ENCODE data around the gene ZNF148. TPM values are rescaled to one million over a fixed set of nuclear protein-coding genes. Genes with fewer than 3 reads are reported as not detected.

ZNF148 gene
- total and polyA plus RNA-seq, 7 experiments from 2014 or later = 36.3 to 101 (median 58.6) TPM

- H3K36me3 Mint-ChIP-seq = peaks cover 0 to 10% (median 4%) of the 10 kb centered on the region in 5 donors
- ChIA-PET POLR2A (interaction anchor here (0.5 to 4.7 kb wide), 7 partner anchors 9 to 215 kb away, joined by 3 to 30 read pairs (median 4); partner anchors contain the start of gene ZNF148), CTCF (interaction anchor here (0.6 kb wide), 1 partner anchor 350 kb away, joined by 3 read pairs; no protein-coding TSS in a partner anchor)
- Histone ChIP-seq H3K27ac (ENCODE audit: low read depth, low read length) (peak overlapping the region; percentile 89), H3K4me3 (ENCODE audit: low read length) (peak overlapping the region; percentile 65), H3K4me1 (ENCODE audit: control insufficient read depth in 2 of 2, insufficient read depth in 2 of 2, low read length in 2 of 2) (peaks cover 0 to 6% of the 10 kb centered on the region in 2 donors), H3K27me3 (ENCODE audit: control insufficient read depth in 2 of 2, insufficient read depth in 2 of 2, low read length in 2 of 2) (no peaks in the 10 kb centered on the region), H3K9me3 (ENCODE audit: control insufficient read depth in 2 of 3, low read length in 3 of 3) (no peaks in the 10 kb centered on the region), H3K36me3 (ENCODE audit: control insufficient read depth in 2 of 3, insufficient read depth in 3 of 3, low read length in 3 of 3) (peaks cover 0 to 7% (median 0%) of the 10 kb centered on the region in 3 experiments)
- DNase-seq = peak; percentile 51 to 84 (median 75)
- intact Hi-C loops (cut with micrococcal nuclease) = loop anchor here (1.0 kb wide), 3 partner anchors 17 to 46 kb away; partner anchors contain the start of gene ZNF148 (in 1 of the 2)
- peak overlapping the region; percentile 20 to 96 (median 92) for H3K27ac Mint-ChIP-seq
- H3K4me3 Mint-ChIP-seq = peak overlapping the region; percentile 81 to 98 (median 90)
- H3K9me3 Mint-ChIP-seq = no peaks in the 10 kb centered on the region
- H3K4me1 Mint-ChIP-seq = peaks cover 51 to 93% (median 76%) of the 10 kb centered on the region in 7 donors
- peak; percentile 97 for ATAC-seq
- H3K27me3 Mint-ChIP-seq = no peaks in the 10 kb centered on the region
Measured at GRCh38 chr3:125357032-125357658, 18.0 kb downstream of the ZNF148 start.

- intact Hi-C loops (cut with micrococcal nuclease) = loop anchor here (1.0 kb wide), 3 partner anchors 18 to 45 kb away; partner anchors contain the start of gene ZNF148 (in 1 of the 2)
- Histone ChIP-seq H3K4me1 (ENCODE audit: control insufficient read depth in 2 of 2, insufficient read depth in 2 of 2, low read length in 2 of 2) (peaks cover 0 to 6% of the 10 kb centered on the region in 2 donors), H3K27ac (ENCODE audit: low read depth, low read length) (peak overlapping the region; percentile 89), H3K4me3 (ENCODE audit: low read length) (peak overlapping the region; percentile 65), H3K27me3 (ENCODE audit: control insufficient read depth in 2 of 2, insufficient read depth in 2 of 2, low read length in 2 of 2) (no peaks in the 10 kb centered on the region), H3K9me3 (ENCODE audit: control insufficient read depth in 2 of 3, low read length in 3 of 3) (no peaks in the 10 kb centered on the region), H3K36me3 (ENCODE audit: control insufficient read depth in 2 of 3, insufficient read depth in 3 of 3, low read length in 3 of 3) (peaks cover 0 to 7% (median 0%) of the 10 kb centered on the region in 3 experiments)
- POLR2A ChIA-PET = interaction anchor here (0.6 to 4.7 kb wide), 7 partner anchors 10 to 214 kb away, joined by 3 to 30 read pairs (median 4); partner anchors contain the start of gene ZNF148
- H3K36me3 Mint-ChIP-seq = peaks cover 0 to 13% (median 6%) of the 10 kb centered on the region in 5 donors
- peaks cover 52 to 93% (median 78%) of the 10 kb centered on the region in 7 donors for H3K4me1 Mint-ChIP-seq
- DNase-seq (no peak), ATAC-seq (peak; percentile 2)
- no peaks in the 10 kb centered on the region for H3K9me3 Mint-ChIP-seq
- CTCF ChIA-PET = no interaction called here
- peak overlapping the region; percentile 81 to 98 (median 90) for H3K4me3 Mint-ChIP-seq
- no peaks in the 10 kb centered on the region for H3K27me3 Mint-ChIP-seq
- peak overlapping the region; percentile 15 to 96 (median 92) for H3K27ac Mint-ChIP-seq
Measured at GRCh38 chr3:125356140-125357026, 18.7 kb downstream of the ZNF148 start.

DNA sequence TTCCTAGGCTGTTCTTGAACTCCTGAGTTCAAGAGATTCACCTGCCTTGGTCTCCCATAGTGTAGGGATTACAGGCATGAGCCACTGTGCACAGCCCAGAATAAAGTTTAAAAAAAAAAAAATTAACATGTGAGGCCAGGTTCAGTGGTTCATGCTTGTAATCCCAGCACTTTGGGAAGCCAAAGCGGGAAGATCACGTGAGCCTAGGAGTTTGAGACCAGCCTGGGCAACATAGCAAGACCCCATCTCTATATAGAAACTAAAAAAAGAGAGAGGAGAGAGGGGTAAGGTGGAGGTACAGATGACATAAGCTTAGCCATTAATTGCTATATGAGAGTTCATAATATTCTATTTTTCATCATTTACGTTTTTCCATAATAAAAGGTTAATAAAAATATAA, 21.5 kb downstream of the ZNF148 start:
- H3K4me3 ChIP-seq (ENCODE audit: low read length) = no peak overlapping the region
- H3K27ac ChIP-seq (ENCODE audit: low read depth, low read length) = no peak overlapping the region
- peaks cover 0 to 15% of the 10 kb centered on the region in 2 donors for H3K4me1 ChIP-seq (ENCODE audit: control insufficient read depth in 2 of 2, insufficient read depth in 2 of 2, low read length in 2 of 2)
- H3K36me3 Mint-ChIP-seq = peaks cover 0 to 28% (median 24%) of the 10 kb centered on the region in 5 donors
- peaks cover 0 to 7% (median 0%) of the 10 kb centered on the region in 3 experiments for H3K36me3 ChIP-seq (ENCODE audit: control insufficient read depth in 2 of 3, insufficient read depth in 3 of 3, low read length in 3 of 3)
- no peaks in the 10 kb centered on the region for H3K27me3 Mint-ChIP-seq
- H3K4me1 Mint-ChIP-seq = peaks cover 57 to 95% (median 81%) of the 10 kb centered on the region in 7 donors
- peak overlapping the region in 2 of 9 donors; percentile 1 to 14 for H3K27ac Mint-ChIP-seq
- CTCF ChIA-PET = interaction anchor here (0.6 kb wide), 2 partner anchors 15 to 795 kb away, joined by 3 to 7 read pairs; no protein-coding TSS in a partner anchor
- H3K9me3 Mint-ChIP-seq = peaks cover 0 to 1% (median 0%) of the 10 kb centered on the region in 11 donors
- POLR2A ChIA-PET = no interaction called here
- H3K9me3 ChIP-seq (ENCODE audit: control insufficient read depth in 2 of 3, low read length in 3 of 3) = no peaks in the 10 kb centered on the region
- intact Hi-C loops (cut with micrococcal nuclease) = no loop called here
- no peak for ATAC-seq
- no peaks in the 10 kb centered on the region for H3K27me3 ChIP-seq (ENCODE audit: control insufficient read depth in 2 of 2, insufficient read depth in 2 of 2, low read length in 2 of 2)
- no peak for DNase-seq
- H3K4me3 Mint-ChIP-seq = no peak overlapping the region

GRCh38 chr3:125353128-125353527, 22.0 kb downstream of the ZNF148 start:
- intact Hi-C loops (cut with micrococcal nuclease) = no loop called here
- H3K4me1 Mint-ChIP-seq = peaks cover 58 to 95% (median 81%) of the 10 kb centered on the region in 7 donors
- peak overlapping the region in 5 of 9 donors; percentile 1 to 30 (median 14) for H3K27ac Mint-ChIP-seq
- Histone ChIP-seq H3K9me3 (ENCODE audit: control insufficient read depth in 2 of 3, low read length in 3 of 3) (no peaks in the 10 kb centered on the region), H3K27me3 (ENCODE audit: control insufficient read depth in 2 of 2, insufficient read depth in 2 of 2, low read length in 2 of 2) (no peaks in the 10 kb centered on the region), H3K4me3 (ENCODE audit: low read length) (no peak overlapping the region), H3K4me1 (ENCODE audit: control insufficient read depth in 2 of 2, insufficient read depth in 2 of 2, low read length in 2 of 2) (peaks cover 0 to 21% of the 10 kb centered on the region in 2 donors), H3K27ac (ENCODE audit: low read depth, low read length) (no peak overlapping the region), H3K36me3 (ENCODE audit: control insufficient read depth in 2 of 3, insufficient read depth in 3 of 3, low read length in 3 of 3) (peaks cover 0 to 7% (median 0%) of the 10 kb centered on the region in 3 experiments)
- peaks cover 0 to 33% (median 28%) of the 10 kb centered on the region in 5 donors for H3K36me3 Mint-ChIP-seq
- peak overlapping the region in 5 of 10 donors; percentile 14 to 61 (median 29) for H3K4me3 Mint-ChIP-seq
- no peak for ATAC-seq
- DNase-seq = no peak
- CTCF ChIA-PET = interaction anchor here (0.6 kb wide), 2 partner anchors 13 to 301 kb away, joined by 3 to 4 read pairs; no protein-coding TSS in a partner anchor
- no peaks in the 10 kb centered on the region for H3K27me3 Mint-ChIP-seq
- POLR2A ChIA-PET = no interaction called here
- H3K9me3 Mint-ChIP-seq = peaks cover 0 to 3% (median 0%) of the 10 kb centered on the region in 11 donors

DNA sequence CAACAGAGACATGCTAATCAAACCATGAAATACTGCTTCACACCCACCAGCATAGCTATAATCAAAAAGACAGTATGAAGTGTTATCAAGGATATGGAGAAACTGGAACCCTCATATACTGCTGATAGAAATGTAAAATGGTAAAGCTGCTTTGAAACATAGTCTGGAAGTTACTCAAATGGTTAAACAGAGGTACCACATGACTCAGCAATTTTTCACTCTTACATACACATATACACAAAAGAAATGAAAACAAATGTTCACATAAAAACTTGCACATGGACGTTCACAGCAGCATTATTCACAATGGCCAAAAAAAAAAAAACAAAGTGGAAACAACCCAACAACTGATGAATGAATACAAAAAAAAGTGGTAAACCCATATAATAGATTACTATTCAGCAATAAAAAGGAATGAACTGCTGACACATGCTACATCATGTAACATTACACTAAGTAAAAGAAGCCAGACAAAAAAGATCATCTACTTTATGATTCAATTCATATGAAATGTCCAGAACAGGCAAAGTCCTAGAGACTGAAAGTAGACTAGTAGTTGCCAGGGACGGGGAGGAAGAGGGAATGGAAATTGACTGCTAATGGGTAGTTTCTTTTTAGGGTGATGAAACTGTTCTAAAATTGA, 23.2 kb downstream of the ZNF148 start:
- Histone ChIP-seq H3K9me3 (ENCODE audit: control insufficient read depth in 2 of 3, low read length in 3 of 3) (no peaks in the 10 kb centered on the region), H3K27ac (ENCODE audit: low read depth, low read length) (no peak overlapping the region), H3K36me3 (ENCODE audit: control insufficient read depth in 2 of 3, insufficient read depth in 3 of 3, low read length in 3 of 3) (peaks cover 0 to 2% (median 0%) of the 10 kb centered on the region in 3 experiments), H3K4me3 (ENCODE audit: low read length) (no peak overlapping the region), H3K4me1 (ENCODE audit: control insufficient read depth in 2 of 2, insufficient read depth in 2 of 2, low read length in 2 of 2) (peaks cover 0 to 21% of the 10 kb centered on the region in 2 donors), H3K27me3 (ENCODE audit: control insufficient read depth in 2 of 2, insufficient read depth in 2 of 2, low read length in 2 of 2) (no peaks in the 10 kb centered on the region)
- Mint-ChIP-seq H3K4me3 (peak overlapping the region in 5 of 10 donors; percentile 0 to 43 (median 40)), H3K27me3 (no peaks in the 10 kb centered on the region), H3K36me3 (peaks cover 0 to 33% (median 31%) of the 10 kb centered on the region in 5 donors), H3K9me3 (peaks cover 0 to 4% (median 0%) of the 10 kb centered on the region in 11 donors), H3K4me1 (peaks cover 56 to 91% (median 78%) of the 10 kb centered on the region in 7 donors), H3K27ac (peak overlapping the region in 3 of 9 donors; percentile 25 to 51 (median 30))
- CTCF ChIA-PET = no interaction called here
- intact Hi-C loops (cut with micrococcal nuclease) = no loop called here
- no peak for DNase-seq
- no peak for ATAC-seq
- POLR2A ChIA-PET = interaction anchor here (0.6 kb wide), 2 partner anchors 9 to 23 kb away, joined by 3 to 4 read pairs; partner anchors contain the start of gene ZNF148

All from naive thymus-derived CD4-positive, alpha-beta T cell (primary cell).